ENCODE measurements around the gene TAF6. TPM values are rescaled to one million over a fixed set of nuclear protein-coding genes. Genes with fewer than 3 reads are reported as not detected.

TAF6 gene
- total and polyA plus RNA-seq, 5 donors from 2014 or later = 17.9 to 47.1 (median 23.2) TPM

DNA sequence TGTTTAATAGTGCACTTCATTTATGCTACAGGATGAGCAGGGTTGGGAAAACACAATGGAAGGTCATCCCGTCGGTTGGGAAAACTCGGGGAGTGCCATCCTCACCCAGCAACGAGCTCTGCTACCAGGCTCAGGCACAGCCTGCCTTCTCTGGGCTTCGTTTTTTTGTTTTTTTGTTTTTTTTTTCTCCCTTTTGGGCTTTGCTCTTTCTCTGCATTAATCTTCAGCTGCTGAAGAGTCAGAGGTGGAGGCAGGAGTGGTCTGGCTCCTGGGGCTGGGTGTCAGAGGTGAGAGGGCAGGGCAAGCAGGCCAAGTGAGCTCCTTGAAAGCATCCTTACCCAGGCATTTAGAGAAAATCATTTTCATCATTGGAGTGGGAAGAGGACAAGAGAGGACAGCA, 49.2 kb downstream of the TAF6 start:
- peaks cover 58% of the 10 kb centered on the region for H3K36me3 ChIP-seq (ENCODE audit: control insufficient read depth, insufficient read depth, low read length)
- no peaks in the 10 kb centered on the region for H3K27me3 ChIP-seq (ENCODE audit: control insufficient read depth, insufficient read depth, low read length)
- no peaks in the 10 kb centered on the region for H3K27me3 Mint-ChIP-seq
- H3K9me3 Mint-ChIP-seq = peaks cover 0 to 30% (median 9%) of the 10 kb centered on the region in 7 donors
- H3K4me3 Mint-ChIP-seq = no peak overlapping the region
- H3K27ac Mint-ChIP-seq = peak overlapping the region in 1 of 3 donors; percentile 71
- peaks cover 21 to 31% of the 10 kb centered on the region in 2 experiments for H3K9me3 ChIP-seq (ENCODE audit: control insufficient read depth in 2 of 2, low read length in 2 of 2)
- H3K36me3 Mint-ChIP-seq = peaks cover 53% of the 10 kb centered on the region
- H3K4me1 Mint-ChIP-seq = peaks cover 0 to 6% (median 0%) of the 10 kb centered on the region in 4 donors
- no peak for ATAC-seq (ENCODE audit: low read depth in 2 of 2)
- no peak overlapping the region for H3K27ac ChIP-seq (ENCODE audit: insufficient read depth, low read length, poor library complexity, severe bottlenecking)
- DNase-seq = no peak
- H3K4me3 ChIP-seq (ENCODE audit: low read depth, low read length) = no peak overlapping the region
- H3K4me1 ChIP-seq (ENCODE audit: control insufficient read depth, insufficient read depth, low read length, poor library complexity, severe bottlenecking) = no peaks in the 10 kb centered on the region

DNA sequence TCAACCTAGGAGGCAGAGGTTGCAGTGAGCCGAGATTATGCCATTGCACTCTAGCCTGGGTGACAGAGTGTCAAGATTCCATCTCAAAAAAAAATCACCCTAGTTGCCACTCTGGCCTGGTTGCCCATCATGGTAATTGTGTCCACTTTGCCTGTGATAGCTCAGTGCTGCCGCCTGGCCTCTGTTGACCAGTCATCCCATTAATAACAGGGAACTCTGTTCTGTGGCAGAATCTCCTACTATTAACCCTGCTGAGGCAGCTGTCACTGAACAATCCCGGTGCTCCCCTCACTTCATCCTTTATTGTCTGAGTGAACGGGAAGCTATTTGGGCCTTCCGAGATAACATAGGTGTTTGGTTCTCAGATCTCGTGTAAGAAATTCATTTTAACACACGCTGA, 52.2 kb downstream of the TAF6 start:
- H3K27me3 ChIP-seq (ENCODE audit: control insufficient read depth, insufficient read depth, low read length) = no peaks in the 10 kb centered on the region
- H3K4me3 Mint-ChIP-seq = no peak overlapping the region
- peaks cover 0 to under 1% (median 0%) of the 10 kb centered on the region in 4 donors for H3K4me1 Mint-ChIP-seq
- DNase-seq (no peak), ATAC-seq (ENCODE audit: low read depth in 2 of 2) (no peak)
- peaks cover 40% of the 10 kb centered on the region for H3K36me3 ChIP-seq (ENCODE audit: control insufficient read depth, insufficient read depth, low read length)
- no peak overlapping the region for H3K27ac ChIP-seq (ENCODE audit: insufficient read depth, low read length, poor library complexity, severe bottlenecking)
- no peak overlapping the region for H3K27ac Mint-ChIP-seq
- H3K9me3 Mint-ChIP-seq = peaks cover 0 to 19% (median 9%) of the 10 kb centered on the region in 7 donors
- H3K9me3 ChIP-seq (ENCODE audit: control insufficient read depth in 2 of 2, low read length in 2 of 2) = peaks cover 15 to 20% of the 10 kb centered on the region in 2 experiments
- H3K36me3 Mint-ChIP-seq = peaks cover 45% of the 10 kb centered on the region
- no peaks in the 10 kb centered on the region for H3K4me1 ChIP-seq (ENCODE audit: control insufficient read depth, insufficient read depth, low read length, poor library complexity, severe bottlenecking)
- no peaks in the 10 kb centered on the region for H3K27me3 Mint-ChIP-seq
- H3K4me3 ChIP-seq (ENCODE audit: low read depth, low read length) = no peak overlapping the region

DNA sequence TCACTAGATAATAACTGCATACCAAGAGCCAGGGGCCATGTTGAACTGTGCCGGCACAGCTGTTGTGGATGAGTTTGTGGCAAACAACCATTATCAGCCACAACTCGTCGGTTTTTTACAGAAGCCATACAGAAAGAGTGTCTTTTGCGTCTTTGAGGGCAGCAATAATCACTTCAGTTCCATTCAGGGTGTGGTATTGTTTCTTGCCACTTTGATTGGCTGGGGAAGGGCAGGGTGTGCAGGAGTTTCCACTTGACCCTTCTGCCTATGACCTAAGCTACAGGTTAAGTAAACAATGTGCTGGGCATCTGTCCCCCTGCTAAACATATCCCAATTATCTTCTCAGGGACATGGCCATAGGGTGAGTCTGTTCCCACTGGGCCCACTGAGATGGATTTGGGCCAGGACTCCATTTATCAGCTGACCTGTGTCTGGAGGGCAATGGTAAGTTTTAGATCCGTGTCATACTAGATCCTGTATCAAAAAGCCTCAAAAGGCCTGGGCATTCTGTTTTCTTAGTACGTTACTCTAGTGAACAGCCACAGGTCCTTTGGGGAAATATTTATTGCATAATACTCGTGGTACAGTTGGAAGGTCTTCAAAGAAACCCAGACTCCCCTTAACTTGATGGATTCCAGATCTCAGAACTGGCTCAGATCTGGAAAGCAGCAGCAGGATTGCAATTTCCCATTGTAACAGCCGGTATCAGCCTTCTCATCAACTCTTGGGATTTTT, 53.5 kb downstream of the TAF6 start:
- no peak overlapping the region for H3K4me3 ChIP-seq (ENCODE audit: low read depth, low read length)
- Mint-ChIP-seq H3K4me1 (no peaks in the 10 kb centered on the region), H3K4me3 (no peak overlapping the region), H3K27ac (no peak overlapping the region), H3K9me3 (peaks cover 0 to 6% (median 1%) of the 10 kb centered on the region in 7 donors), H3K36me3 (peaks cover 37% of the 10 kb centered on the region), H3K27me3 (no peaks in the 10 kb centered on the region)
- H3K27me3 ChIP-seq (ENCODE audit: control insufficient read depth, insufficient read depth, low read length) = no peaks in the 10 kb centered on the region
- peaks cover 2 to 6% of the 10 kb centered on the region in 2 experiments for H3K9me3 ChIP-seq (ENCODE audit: control insufficient read depth in 2 of 2, low read length in 2 of 2)
- no peak for ATAC-seq (ENCODE audit: low read depth in 2 of 2)
- H3K36me3 ChIP-seq (ENCODE audit: control insufficient read depth, insufficient read depth, low read length) = peaks cover 27% of the 10 kb centered on the region
- no peaks in the 10 kb centered on the region for H3K4me1 ChIP-seq (ENCODE audit: control insufficient read depth, insufficient read depth, low read length, poor library complexity, severe bottlenecking)
- H3K27ac ChIP-seq (ENCODE audit: insufficient read depth, low read length, poor library complexity, severe bottlenecking) = no peak overlapping the region
- DNase-seq = no peak

- Histone ChIP-seq H3K36me3 (ENCODE audit: control insufficient read depth, insufficient read depth, low read length) (peaks cover 17% of the 10 kb centered on the region), H3K27ac (ENCODE audit: insufficient read depth, low read length, poor library complexity, severe bottlenecking) (no peak overlapping the region), H3K4me3 (ENCODE audit: low read depth, low read length) (no peak overlapping the region), H3K4me1 (ENCODE audit: control insufficient read depth, insufficient read depth, low read length, poor library complexity, severe bottlenecking) (no peaks in the 10 kb centered on the region), H3K27me3 (ENCODE audit: control insufficient read depth, insufficient read depth, low read length) (no peaks in the 10 kb centered on the region), H3K9me3 (ENCODE audit: control insufficient read depth in 2 of 2, low read length in 2 of 2) (no peaks in the 10 kb centered on the region)
- Mint-ChIP-seq H3K36me3 (peaks cover 33% of the 10 kb centered on the region), H3K4me1 (no peaks in the 10 kb centered on the region), H3K27ac (no peak overlapping the region), H3K4me3 (no peak overlapping the region), H3K9me3 (peaks cover 0 to 2% (median 0%) of the 10 kb centered on the region in 7 donors), H3K27me3 (no peaks in the 10 kb centered on the region)
- no peak for ATAC-seq (ENCODE audit: low read depth in 2 of 2)
- DNase-seq = no peak
Measured at GRCh38 chr7:100064162-100064561, 55.0 kb downstream of the TAF6 start.

- peaks cover 0 to 2% (median 0%) of the 10 kb centered on the region in 7 donors for H3K9me3 Mint-ChIP-seq
- no peak overlapping the region for H3K27ac Mint-ChIP-seq
Measured at GRCh38 chr7:100063376-100063775, 55.8 kb downstream of the TAF6 start.

GRCh38 chr7:100061518-100062193, 57.5 kb downstream of the TAF6 start:
- H3K4me1 ChIP-seq (ENCODE audit: control insufficient read depth, insufficient read depth, low read length, poor library complexity, severe bottlenecking) = no peaks in the 10 kb centered on the region
- no peaks in the 10 kb centered on the region for H3K27me3 ChIP-seq (ENCODE audit: control insufficient read depth, insufficient read depth, low read length)
- Mint-ChIP-seq H3K27ac (no peak overlapping the region), H3K9me3 (no peaks in the 10 kb centered on the region), H3K4me3 (no peak overlapping the region), H3K36me3 (peaks cover 30% of the 10 kb centered on the region), H3K4me1 (no peaks in the 10 kb centered on the region), H3K27me3 (no peaks in the 10 kb centered on the region)
- DNase-seq (no peak), ATAC-seq (ENCODE audit: low read depth in 2 of 2) (no peak)
- H3K27ac ChIP-seq (ENCODE audit: insufficient read depth, low read length, poor library complexity, severe bottlenecking) = no peak overlapping the region
- H3K4me3 ChIP-seq (ENCODE audit: low read depth, low read length) = no peak overlapping the region
- H3K9me3 ChIP-seq (ENCODE audit: control insufficient read depth in 2 of 2, low read length in 2 of 2) = no peaks in the 10 kb centered on the region
- H3K36me3 ChIP-seq (ENCODE audit: control insufficient read depth, insufficient read depth, low read length) = peaks cover 22% of the 10 kb centered on the region

More at GRCh38 chr7:100063376-100063775, 55.8 kb downstream of the TAF6 start:
- no peaks in the 10 kb centered on the region for H3K4me1 ChIP-seq (ENCODE audit: control insufficient read depth, insufficient read depth, low read length, poor library complexity, severe bottlenecking)
- DNase-seq (no peak), ATAC-seq (ENCODE audit: low read depth in 2 of 2) (no peak)
- no peaks in the 10 kb centered on the region for H3K27me3 ChIP-seq (ENCODE audit: control insufficient read depth, insufficient read depth, low read length)
- no peaks in the 10 kb centered on the region for H3K4me1 Mint-ChIP-seq
- H3K27me3 Mint-ChIP-seq = no peaks in the 10 kb centered on the region
- no peak overlapping the region for H3K27ac ChIP-seq (ENCODE audit: insufficient read depth, low read length, poor library complexity, severe bottlenecking)
- no peak overlapping the region for H3K4me3 Mint-ChIP-seq
- H3K36me3 ChIP-seq (ENCODE audit: control insufficient read depth, insufficient read depth, low read length) = peaks cover 17% of the 10 kb centered on the region
- no peak overlapping the region for H3K4me3 ChIP-seq (ENCODE audit: low read depth, low read length)
- H3K9me3 ChIP-seq (ENCODE audit: control insufficient read depth in 2 of 2, low read length in 2 of 2) = no peaks in the 10 kb centered on the region
- H3K36me3 Mint-ChIP-seq = peaks cover 33% of the 10 kb centered on the region

- H3K27me3 Mint-ChIP-seq = no peaks in the 10 kb centered on the region
- H3K36me3 ChIP-seq (ENCODE audit: control insufficient read depth, insufficient read depth, low read length) = peaks cover 12% of the 10 kb centered on the region
- H3K36me3 Mint-ChIP-seq = peaks cover 26% of the 10 kb centered on the region
- no peak overlapping the region for H3K4me3 Mint-ChIP-seq
- DNase-seq (no peak), ATAC-seq (ENCODE audit: low read depth in 2 of 2) (no peak)
- no peaks in the 10 kb centered on the region for H3K4me1 Mint-ChIP-seq
- H3K9me3 Mint-ChIP-seq = no peaks in the 10 kb centered on the region
- H3K27ac Mint-ChIP-seq = no peak overlapping the region
- no peak overlapping the region for H3K4me3 ChIP-seq (ENCODE audit: low read depth, low read length)
- H3K27ac ChIP-seq (ENCODE audit: insufficient read depth, low read length, poor library complexity, severe bottlenecking) = no peak overlapping the region
- no peaks in the 10 kb centered on the region for H3K4me1 ChIP-seq (ENCODE audit: control insufficient read depth, insufficient read depth, low read length, poor library complexity, severe bottlenecking)
- no peaks in the 10 kb centered on the region for H3K27me3 ChIP-seq (ENCODE audit: control insufficient read depth, insufficient read depth, low read length)
- no peaks in the 10 kb centered on the region for H3K9me3 ChIP-seq (ENCODE audit: control insufficient read depth in 2 of 2, low read length in 2 of 2)
Measured at GRCh38 chr7:100059251-100059739, 59.9 kb downstream of the TAF6 start.

Data from CD4-positive, CD25-positive, alpha-beta regulatory T cell (primary cell).